SK-N-SH (cell line): ENCODE data around the gene SRRT.

Source experiments
- EP300 ChIP-seq, 2 experiments: IDR thresholded peaks; 2 replicates each; pipeline versions ENCODE4 v1.4.0 to v1.6.1; 2012; ENCODE audit warnings: borderline replicate concordance in 1 of 2, low read depth in 1 of 2, low read length in 1 of 2
- POLR2AphosphoS5 ChIP-seq: IDR thresholded peaks from 2 replicates; pipeline ENCODE4 v1.6.1; 2012; ENCODE audit warnings: low read depth, low read length
- RCOR1 ChIP-seq: fragments of 150-350 bp; IDR thresholded peaks from 2 replicates; pipeline ENCODE4 v1.6.1; 2017; ENCODE audit warnings: antibody characterized with exemption, low read length
- SMC3 ChIP-seq: IDR thresholded peaks from 2 replicates; pipeline ENCODE4 v1.6.1; 2012; ENCODE audit warnings: low read depth, low read length, improper control_type of control experiment
- TF ChIP-seq, protein P1 (sequence below): fragments of 200-600 bp; sonication (generic); IDR thresholded peaks from 2 replicates; pipeline ENCODE4 v1.6.1; 2017; ENCODE audit warnings: antibody characterized with exemption, mild to moderate bottlenecking, moderate library complexity

DNA sequence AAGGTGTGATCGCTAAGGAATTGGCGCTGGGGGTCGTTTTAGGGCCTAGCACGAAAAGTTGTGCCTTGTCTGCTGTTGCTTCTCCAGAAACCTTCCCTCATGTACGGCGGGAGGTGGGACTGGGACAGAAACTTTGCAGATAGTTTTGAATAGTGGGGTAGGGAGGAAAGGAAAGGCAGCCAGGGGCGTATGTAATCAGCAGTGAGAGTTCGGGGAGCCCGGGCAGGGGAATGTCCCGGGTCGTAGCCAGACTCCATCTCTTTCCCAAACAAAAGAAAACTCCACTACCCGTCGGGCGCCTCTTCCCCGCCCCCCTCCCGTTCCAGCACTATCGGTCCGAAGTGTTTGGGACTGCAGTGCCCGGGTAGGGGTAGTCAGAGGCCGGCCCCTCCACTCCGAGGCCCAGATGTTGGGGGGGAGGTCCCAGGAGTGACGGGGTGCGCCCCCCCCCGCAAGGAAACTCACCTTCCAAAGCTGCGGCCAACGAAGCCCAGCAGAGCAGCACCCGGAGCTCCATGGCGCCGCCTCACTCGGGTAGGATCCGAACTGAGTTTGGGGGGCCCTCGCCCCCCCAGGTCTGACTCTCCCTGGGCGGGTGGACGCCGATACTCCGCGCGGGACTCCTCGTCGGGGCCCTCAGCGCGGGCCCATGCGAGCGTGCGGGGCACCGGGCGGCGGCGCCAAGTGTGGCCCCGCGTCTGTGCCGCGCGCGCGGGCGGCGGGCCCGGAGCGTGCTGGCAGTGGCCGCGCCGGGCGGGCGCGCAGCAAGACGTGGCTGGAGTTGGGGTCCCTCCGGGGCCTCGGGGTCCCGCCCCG is 48.2 kb upstream of the SRRT start:
- TF ChIP-seq, protein P1, sequence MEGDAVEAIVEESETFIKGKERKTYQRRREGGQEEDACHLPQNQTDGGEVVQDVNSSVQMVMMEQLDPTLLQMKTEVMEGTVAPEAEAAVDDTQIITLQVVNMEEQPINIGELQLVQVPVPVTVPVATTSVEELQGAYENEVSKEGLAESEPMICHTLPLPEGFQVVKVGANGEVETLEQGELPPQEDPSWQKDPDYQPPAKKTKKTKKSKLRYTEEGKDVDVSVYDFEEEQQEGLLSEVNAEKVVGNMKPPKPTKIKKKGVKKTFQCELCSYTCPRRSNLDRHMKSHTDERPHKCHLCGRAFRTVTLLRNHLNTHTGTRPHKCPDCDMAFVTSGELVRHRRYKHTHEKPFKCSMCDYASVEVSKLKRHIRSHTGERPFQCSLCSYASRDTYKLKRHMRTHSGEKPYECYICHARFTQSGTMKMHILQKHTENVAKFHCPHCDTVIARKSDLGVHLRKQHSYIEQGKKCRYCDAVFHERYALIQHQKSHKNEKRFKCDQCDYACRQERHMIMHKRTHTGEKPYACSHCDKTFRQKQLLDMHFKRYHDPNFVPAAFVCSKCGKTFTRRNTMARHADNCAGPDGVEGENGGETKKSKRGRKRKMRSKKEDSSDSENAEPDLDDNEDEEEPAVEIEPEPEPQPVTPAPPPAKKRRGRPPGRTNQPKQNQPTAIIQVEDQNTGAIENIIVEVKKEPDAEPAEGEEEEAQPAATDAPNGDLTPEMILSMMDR, result no peak
- TF ChIP-seq EP300 (IDR thresholded peaks at IDR 0.05; ENCODE audit: borderline replicate concordance in 1 of 2, low read depth in 1 of 2, low read length in 1 of 2) (no peak), SMC3 (no peak), POLR2AphosphoS5 (no peak), RCOR1 (no peak)
